Stimulated activated naive B cell treated with anti-CD40 and anti-IgM and Interleukin-4, amounts not matched to agents 10 μg/mL and 1 μg/mL and 100 μg/mL, for 72 hours (primary cell): ENCODE results near the gene RYR2.

Source experiments
- ATAC-seq, 2 donors: fragments of 150-1000 bp; cut with Tn5 transposase; replicated peaks; 2 replicates each; pipeline ENCODE4 v1.10.0; 2021; ENCODE audit warnings: moderate library complexity in 1 of 2
- DNase-seq: peaks from one replicate; pipeline ENCODE4 v3.0.0; 2021
- H3K27ac Mint-ChIP-seq: one replicate; pipeline ENCODE4 v1.8.0; 2022; ENCODE audit warnings: mild to moderate bottlenecking, mixed read lengths
- H3K27me3 Mint-ChIP-seq, 2 donors: one replicate each; pipeline ENCODE4 v1.8.0; 2022; ENCODE audit warnings: mixed read lengths in 2 of 2
- H3K36me3 Mint-ChIP-seq, 2 donors: one replicate each; pipeline ENCODE4 v1.8.0; 2022; ENCODE audit warnings: mixed read lengths in 2 of 2, mild to moderate bottlenecking in 1 of 2
- H3K4me1 Mint-ChIP-seq, 2 donors: one replicate each; pipeline ENCODE4 v1.8.0; 2022; ENCODE audit warnings: mixed read lengths in 2 of 2, mild to moderate bottlenecking in 1 of 2
- H3K4me3 Mint-ChIP-seq, 2 donors: one replicate each; pipeline ENCODE4 v1.8.0; 2022; ENCODE audit warnings: mild to moderate bottlenecking in 2 of 2, mixed read lengths in 2 of 2, moderate library complexity in 1 of 2
- H3K9me3 Mint-ChIP-seq, 2 donors: one replicate each; pipeline ENCODE4 v1.8.0; 2022; ENCODE audit warnings: mixed read lengths in 2 of 2, mild to moderate bottlenecking in 1 of 2

The RYR2 gene

DNA sequence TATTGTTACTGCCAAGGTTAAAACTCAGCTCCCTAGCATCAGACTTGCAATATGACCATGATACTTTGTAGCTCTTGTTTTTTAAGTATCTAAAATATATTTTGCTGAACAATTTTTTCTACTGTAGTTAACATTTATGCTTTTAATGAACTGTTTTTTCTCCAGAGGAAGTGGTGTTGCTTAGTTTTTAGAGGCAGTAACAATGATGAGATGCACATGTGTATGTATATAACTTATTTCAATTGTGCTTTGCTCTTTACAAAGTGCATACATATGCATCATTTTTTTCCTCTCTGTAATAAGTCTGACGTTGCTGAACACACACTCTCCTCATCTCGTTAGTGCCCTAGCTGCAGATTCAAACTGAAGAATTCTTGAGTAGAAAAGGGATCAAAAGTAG is 430.0 kb downstream of the RYR2 start:
- Mint-ChIP-seq H3K4me3 (no peak overlapping the region), H3K36me3 (no peaks in the 10 kb centered on the region), H3K27ac (no peak overlapping the region)

DNA sequence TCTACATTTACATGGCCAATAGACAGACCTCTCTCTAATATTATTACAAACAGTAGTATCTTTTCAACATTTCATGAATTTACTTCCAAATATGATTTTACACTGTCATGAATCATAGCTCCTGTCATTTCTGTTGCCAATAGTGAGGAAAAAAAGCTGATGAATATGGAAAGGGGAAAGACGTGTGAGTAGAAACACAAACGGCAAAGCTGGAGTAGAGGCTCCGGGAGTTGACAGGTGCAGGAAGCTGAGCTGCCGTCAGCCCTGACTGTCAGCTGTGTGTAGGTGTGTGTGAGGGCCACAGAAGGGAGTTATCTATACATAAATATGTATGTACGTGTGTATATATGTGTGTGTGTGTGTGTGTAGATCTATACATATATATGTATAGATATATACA is 431.9 kb downstream of the RYR2 start:
- no peaks in the 10 kb centered on the region for H3K27me3 Mint-ChIP-seq
- H3K4me1 Mint-ChIP-seq, result no peaks in the 10 kb centered on the region
- H3K27ac Mint-ChIP-seq, result no peak overlapping the region
- H3K4me3 Mint-ChIP-seq, result no peak overlapping the region
- no peaks in the 10 kb centered on the region for H3K36me3 Mint-ChIP-seq
- DNase-seq, result no peak
- ATAC-seq, result no peak
- peaks cover 0 to 3% of the 10 kb centered on the region in 2 donors for H3K9me3 Mint-ChIP-seq

More for the DNA sequence above, 430.0 kb downstream of the RYR2 start:
- ATAC-seq, result no peak
- DNase-seq, result no peak
- peaks cover 0 to 2% of the 10 kb centered on the region in 2 donors for H3K9me3 Mint-ChIP-seq
- H3K4me1 Mint-ChIP-seq, result no peaks in the 10 kb centered on the region
- no peaks in the 10 kb centered on the region for H3K27me3 Mint-ChIP-seq

DNA sequence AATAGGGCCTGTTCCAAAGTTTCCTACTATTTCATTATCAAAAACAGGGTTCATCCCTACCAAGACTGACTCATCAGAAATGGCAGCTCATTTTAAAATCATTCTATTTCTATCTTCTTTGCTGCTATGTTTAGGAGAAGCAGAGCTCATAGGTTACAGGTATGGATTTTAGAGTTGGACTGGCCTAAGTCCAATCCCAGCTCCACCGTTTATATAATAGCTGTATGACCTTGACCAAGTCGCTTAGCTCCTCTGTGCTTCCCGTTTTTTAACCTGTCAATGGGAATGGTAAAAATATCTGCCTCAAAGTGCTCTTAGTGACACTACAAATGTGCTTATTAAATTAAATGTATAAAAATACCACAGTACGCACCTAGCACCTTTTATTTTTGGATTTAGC is 436.1 kb downstream of the RYR2 start:
- Mint-ChIP-seq H3K4me1 (no peaks in the 10 kb centered on the region), H3K27me3 (no peaks in the 10 kb centered on the region), H3K36me3 (no peaks in the 10 kb centered on the region), H3K27ac (no peak overlapping the region), H3K9me3 (peaks cover 0 to 4% of the 10 kb centered on the region in 2 donors), H3K4me3 (no peak overlapping the region)
- DNase-seq (no peak), ATAC-seq (no peak)

DNA sequence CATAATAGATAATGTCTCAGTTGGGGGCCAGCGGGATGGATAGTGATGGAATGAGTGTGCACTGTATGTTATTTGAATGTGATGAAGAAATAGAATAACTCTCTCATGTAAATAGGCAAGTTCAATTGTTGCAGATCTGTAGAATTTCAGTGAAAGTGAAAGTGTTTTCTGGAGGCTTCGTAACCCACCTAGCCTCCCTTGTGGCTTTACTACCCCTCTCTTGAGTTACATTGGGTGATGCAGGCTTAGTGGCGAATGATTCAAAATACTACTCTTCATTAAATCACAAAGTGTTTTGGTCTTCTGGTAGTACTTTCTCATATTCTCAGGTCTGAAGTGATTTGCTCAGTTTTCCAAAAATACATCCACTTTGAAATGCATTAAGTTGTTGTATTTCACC is 436.9 kb downstream of the RYR2 start:
- H3K4me1 Mint-ChIP-seq, result no peaks in the 10 kb centered on the region
- H3K27ac Mint-ChIP-seq, result no peak overlapping the region
- DNase-seq (no peak), ATAC-seq (no peak)
- H3K4me3 Mint-ChIP-seq, result no peak overlapping the region
- H3K27me3 Mint-ChIP-seq, result no peaks in the 10 kb centered on the region
- peaks cover 0 to 4% of the 10 kb centered on the region in 2 donors for H3K9me3 Mint-ChIP-seq
- no peaks in the 10 kb centered on the region for H3K36me3 Mint-ChIP-seq

DNA sequence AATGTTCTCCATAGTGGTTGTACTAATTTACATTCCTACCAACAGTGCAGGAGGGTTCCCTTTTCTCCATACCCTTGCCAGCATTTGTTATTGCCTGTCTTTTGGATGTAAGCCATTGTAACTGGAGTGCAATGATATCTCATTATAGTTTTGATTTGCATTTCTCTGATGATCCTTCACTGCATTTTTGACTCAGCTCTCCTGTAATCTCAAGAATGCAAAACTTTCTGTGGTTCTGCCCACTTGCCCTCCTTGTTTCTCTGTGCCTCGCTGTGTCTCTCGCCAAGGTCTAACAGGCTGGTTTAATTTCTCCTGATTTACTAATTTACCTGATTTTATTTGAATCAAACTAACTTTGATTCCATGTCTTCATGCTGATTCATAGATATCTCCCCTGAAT is 440.8 kb downstream of the RYR2 start:
- H3K9me3 Mint-ChIP-seq, result peaks cover 0 to 4% of the 10 kb centered on the region in 2 donors
- H3K27me3 Mint-ChIP-seq, result no peaks in the 10 kb centered on the region
- H3K4me3 Mint-ChIP-seq, result no peak overlapping the region
- ATAC-seq, result no peak
- no peaks in the 10 kb centered on the region for H3K4me1 Mint-ChIP-seq
- H3K36me3 Mint-ChIP-seq, result no peaks in the 10 kb centered on the region
- DNase-seq, result no peak
- no peak overlapping the region for H3K27ac Mint-ChIP-seq

DNA sequence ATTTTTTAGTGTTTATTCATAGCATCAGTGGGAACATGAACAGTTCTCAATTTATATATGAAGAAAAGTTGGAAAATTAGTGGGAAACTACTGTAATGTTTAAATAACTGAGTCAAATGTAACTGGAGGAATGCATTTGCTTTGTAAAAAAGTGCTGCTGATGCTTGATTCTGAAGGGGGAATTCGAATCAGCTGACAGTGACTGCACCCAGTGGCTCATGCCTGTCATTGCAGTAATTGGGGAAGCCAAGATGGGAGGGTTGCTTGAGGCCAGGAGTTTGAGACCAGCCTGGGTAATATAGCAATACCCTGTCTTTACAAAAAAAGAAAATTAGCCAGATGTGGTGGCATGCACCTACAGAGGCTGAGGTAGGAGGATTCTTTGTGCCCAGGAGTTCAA is 450.4 kb downstream of the RYR2 start:
- DNase-seq, result no peak

DNA sequence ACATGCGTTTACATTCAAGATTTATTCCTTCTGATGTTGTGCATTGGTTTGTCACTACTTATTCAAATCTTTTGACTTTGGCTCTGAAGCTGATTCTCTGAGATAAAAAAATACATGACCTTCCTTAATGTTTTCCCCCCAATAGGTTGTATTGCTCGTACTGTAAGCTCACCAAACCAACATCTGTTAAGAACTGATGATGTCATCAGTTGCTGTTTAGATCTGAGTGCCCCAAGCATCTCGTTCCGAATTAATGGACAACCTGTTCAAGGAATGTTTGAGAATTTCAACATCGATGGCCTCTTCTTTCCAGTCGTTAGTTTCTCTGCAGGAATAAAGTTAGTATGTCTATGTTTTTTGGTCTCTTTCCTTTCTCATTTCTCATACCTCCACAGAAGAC is 458.6 kb downstream of the RYR2 start:
- H3K27ac Mint-ChIP-seq, result no peak overlapping the region
- ATAC-seq, result no peak
- peaks cover 0 to 2% of the 10 kb centered on the region in 2 donors for H3K9me3 Mint-ChIP-seq
- no peaks in the 10 kb centered on the region for H3K27me3 Mint-ChIP-seq
- H3K4me1 Mint-ChIP-seq, result no peaks in the 10 kb centered on the region
- no peak overlapping the region for H3K4me3 Mint-ChIP-seq
- DNase-seq, result no peak
- no peaks in the 10 kb centered on the region for H3K36me3 Mint-ChIP-seq

More for the DNA sequence above, 450.4 kb downstream of the RYR2 start:
- H3K9me3 Mint-ChIP-seq, result peaks cover 0 to 2% of the 10 kb centered on the region in 2 donors
- no peak overlapping the region for H3K27ac Mint-ChIP-seq
- no peaks in the 10 kb centered on the region for H3K4me1 Mint-ChIP-seq
- H3K27me3 Mint-ChIP-seq, result peaks cover 0 to 4% of the 10 kb centered on the region in 2 donors
- no peak overlapping the region for H3K4me3 Mint-ChIP-seq
- H3K36me3 Mint-ChIP-seq, result no peaks in the 10 kb centered on the region
- no peak for ATAC-seq

DNA sequence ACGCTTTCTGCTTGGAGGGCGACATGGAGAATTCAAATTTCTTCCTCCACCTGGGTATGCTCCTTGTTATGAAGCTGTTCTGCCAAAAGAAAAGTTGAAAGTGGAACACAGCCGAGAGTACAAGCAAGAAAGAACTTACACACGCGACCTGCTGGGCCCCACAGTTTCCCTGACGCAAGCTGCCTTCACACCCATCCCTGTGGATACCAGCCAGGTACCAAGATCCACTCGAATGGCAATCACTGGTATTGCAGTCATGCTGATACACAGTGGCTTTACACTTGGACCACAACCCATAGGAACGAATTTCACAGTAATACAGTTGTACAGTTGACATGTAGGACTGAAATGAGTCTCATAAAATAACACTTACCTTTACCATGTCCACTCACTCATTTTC is 461.3 kb downstream of the RYR2 start:
- Mint-ChIP-seq H3K27ac (no peak overlapping the region), H3K9me3 (peaks cover 0 to 4% of the 10 kb centered on the region in 2 donors), H3K4me3 (no peak overlapping the region)

DNA sequence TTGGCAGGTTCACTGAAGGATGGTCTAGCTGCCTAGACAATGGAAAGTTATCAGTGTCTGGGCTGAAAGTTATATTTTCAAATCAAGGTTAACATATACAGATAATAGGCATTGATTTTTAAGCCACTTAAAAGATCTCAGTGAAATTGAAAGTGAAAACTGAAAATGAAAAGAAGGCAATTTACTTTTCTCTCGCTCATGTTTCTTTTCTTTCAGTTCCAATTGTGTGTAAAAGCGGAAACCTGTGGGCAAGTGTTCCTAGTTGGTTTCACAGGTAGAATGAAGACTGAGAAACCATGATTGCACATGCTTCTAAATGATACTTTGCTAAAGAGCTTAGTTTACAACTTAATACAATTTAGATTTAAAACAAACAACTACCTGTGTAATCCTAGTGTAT is 465.0 kb downstream of the RYR2 start:
- Mint-ChIP-seq H3K4me3 (no peak overlapping the region), H3K4me1 (no peaks in the 10 kb centered on the region), H3K27ac (no peak overlapping the region), H3K36me3 (no peaks in the 10 kb centered on the region), H3K9me3 (peaks cover 0 to 4% of the 10 kb centered on the region in 2 donors), H3K27me3 (no peaks in the 10 kb centered on the region)
- ATAC-seq, result no peak
- DNase-seq, result no peak

More for the DNA sequence above, 461.3 kb downstream of the RYR2 start:
- DNase-seq (no peak), ATAC-seq (no peak)
- H3K36me3 Mint-ChIP-seq, result no peaks in the 10 kb centered on the region
- no peaks in the 10 kb centered on the region for H3K4me1 Mint-ChIP-seq
- H3K27me3 Mint-ChIP-seq, result no peaks in the 10 kb centered on the region

DNA sequence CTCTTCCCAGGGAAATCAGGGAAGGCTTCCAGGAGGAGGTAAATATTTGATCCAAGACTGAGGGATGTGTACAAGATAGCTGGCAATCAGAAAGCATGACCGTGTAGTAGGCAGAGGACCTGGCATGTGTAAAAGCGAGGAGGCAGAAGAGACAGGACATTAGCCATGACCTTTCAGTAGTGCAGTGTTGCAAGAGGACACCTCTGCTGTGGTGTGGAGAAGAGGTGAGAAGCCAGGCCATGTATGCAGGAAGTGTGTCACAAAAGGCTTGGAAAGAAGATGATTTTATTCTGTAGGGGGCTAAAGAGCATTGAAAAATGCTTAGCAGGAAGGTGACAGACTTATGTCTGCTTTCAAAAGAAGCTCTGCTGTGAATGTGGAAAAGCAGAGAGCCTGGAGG is 467.8 kb downstream of the RYR2 start:
- DNase-seq (no peak), ATAC-seq (no peak)
- Mint-ChIP-seq H3K27me3 (no peaks in the 10 kb centered on the region), H3K27ac (no peak overlapping the region), H3K4me3 (no peak overlapping the region), H3K9me3 (peaks cover 0 to 2% of the 10 kb centered on the region in 2 donors), H3K36me3 (no peaks in the 10 kb centered on the region), H3K4me1 (no peaks in the 10 kb centered on the region)

DNA sequence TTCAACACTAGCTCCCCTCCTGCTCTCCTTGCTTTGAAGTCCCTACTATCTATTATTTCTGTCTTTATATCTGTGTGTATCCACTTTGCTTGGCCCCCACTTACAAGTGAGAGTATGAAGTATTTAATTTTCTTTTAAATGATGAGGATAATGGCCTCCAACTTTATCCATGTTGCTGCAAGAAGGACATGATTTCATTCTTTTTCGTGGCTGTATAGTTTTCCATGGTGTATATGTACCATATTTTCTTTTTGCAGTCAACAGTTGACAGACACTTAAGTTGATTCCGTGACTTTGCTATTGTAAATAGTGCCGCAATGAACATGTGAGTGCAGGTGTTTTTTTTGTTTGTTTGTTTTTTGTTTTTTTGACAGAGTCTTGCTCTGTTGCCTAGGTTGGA is 483.1 kb downstream of the RYR2 start:
- no peak overlapping the region for H3K4me3 Mint-ChIP-seq
- H3K9me3 Mint-ChIP-seq, result peaks cover 2 to 6% of the 10 kb centered on the region in 2 donors
- ATAC-seq (no peak), DNase-seq (no peak)
- no peaks in the 10 kb centered on the region for H3K4me1 Mint-ChIP-seq
- no peaks in the 10 kb centered on the region for H3K27me3 Mint-ChIP-seq
- no peak overlapping the region for H3K27ac Mint-ChIP-seq
- H3K36me3 Mint-ChIP-seq, result no peaks in the 10 kb centered on the region

DNA sequence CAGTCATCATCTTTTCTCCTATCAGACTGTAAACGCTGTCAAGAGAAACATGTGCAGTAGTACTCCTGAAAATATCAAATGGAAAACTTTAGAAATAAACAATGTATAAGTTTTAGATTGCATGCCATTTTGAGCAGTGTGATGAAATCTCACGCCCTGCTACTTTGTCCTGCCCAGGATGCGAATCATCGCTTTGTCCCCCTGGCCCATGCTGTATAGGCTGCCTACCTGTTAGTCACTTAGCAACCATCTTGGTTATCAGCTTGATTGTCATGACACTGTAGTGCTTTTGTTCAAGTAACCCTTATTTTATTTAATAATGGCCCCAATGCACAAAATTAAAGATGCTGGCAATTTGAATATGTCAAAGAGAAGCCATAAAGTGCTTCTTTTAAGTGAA is 485.8 kb downstream of the RYR2 start:
- no peaks in the 10 kb centered on the region for H3K4me1 Mint-ChIP-seq
- H3K36me3 Mint-ChIP-seq, result no peaks in the 10 kb centered on the region
- no peak for ATAC-seq
- no peak for DNase-seq
- H3K27me3 Mint-ChIP-seq, result no peaks in the 10 kb centered on the region
- H3K4me3 Mint-ChIP-seq, result no peak overlapping the region
- no peak overlapping the region for H3K27ac Mint-ChIP-seq
- peaks cover 2 to 6% of the 10 kb centered on the region in 2 donors for H3K9me3 Mint-ChIP-seq

DNA sequence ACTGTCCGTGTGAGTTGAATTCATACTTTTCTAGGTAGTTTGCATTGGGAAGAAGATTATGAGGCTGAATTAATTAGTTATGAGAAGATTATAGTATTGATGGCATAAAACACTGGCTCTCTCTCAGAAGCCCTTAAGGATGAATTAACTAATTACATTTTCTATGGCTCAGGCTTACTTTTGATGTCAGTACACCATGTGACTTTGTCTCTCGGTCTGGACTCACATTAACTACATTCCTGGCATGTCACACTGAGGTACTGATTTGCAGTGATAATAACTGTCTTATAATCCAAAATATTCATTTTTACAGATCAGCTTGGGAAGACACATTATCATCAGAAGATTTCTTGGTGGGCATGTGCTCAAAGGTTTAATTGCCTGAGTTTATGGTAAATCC is 486.6 kb downstream of the RYR2 start:
- Mint-ChIP-seq H3K9me3 (peaks cover 2 to 6% of the 10 kb centered on the region in 2 donors), H3K27ac (no peak overlapping the region), H3K4me1 (no peaks in the 10 kb centered on the region), H3K4me3 (no peak overlapping the region), H3K36me3 (no peaks in the 10 kb centered on the region), H3K27me3 (no peaks in the 10 kb centered on the region)
- DNase-seq (no peak), ATAC-seq (no peak)

DNA sequence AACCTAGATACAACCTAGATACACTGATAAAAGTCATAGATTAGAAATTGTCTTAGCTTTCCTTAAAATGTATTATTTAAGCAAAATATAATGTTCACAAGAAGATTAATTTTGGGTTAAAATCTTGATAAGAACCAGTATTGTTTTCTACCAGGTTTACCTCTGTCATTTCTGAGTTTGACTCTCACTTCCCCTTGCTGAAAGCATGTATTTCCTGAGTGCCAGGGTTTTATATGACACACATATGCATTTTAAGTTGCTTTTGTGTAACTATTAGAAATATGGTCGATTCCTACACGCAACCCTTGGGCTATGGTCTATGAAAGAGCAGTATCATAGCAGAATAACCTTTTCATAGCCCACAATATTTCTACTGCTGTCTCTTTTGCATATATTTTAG is 497.1 kb downstream of the RYR2 start:
- Mint-ChIP-seq H3K27me3 (no peaks in the 10 kb centered on the region), H3K27ac (no peak overlapping the region), H3K36me3 (no peaks in the 10 kb centered on the region), H3K4me1 (no peaks in the 10 kb centered on the region), H3K4me3 (no peak overlapping the region), H3K9me3 (no peaks in the 10 kb centered on the region)
- ATAC-seq (peak in 1 of 2 donors; percentile 27), DNase-seq (no peak)

DNA sequence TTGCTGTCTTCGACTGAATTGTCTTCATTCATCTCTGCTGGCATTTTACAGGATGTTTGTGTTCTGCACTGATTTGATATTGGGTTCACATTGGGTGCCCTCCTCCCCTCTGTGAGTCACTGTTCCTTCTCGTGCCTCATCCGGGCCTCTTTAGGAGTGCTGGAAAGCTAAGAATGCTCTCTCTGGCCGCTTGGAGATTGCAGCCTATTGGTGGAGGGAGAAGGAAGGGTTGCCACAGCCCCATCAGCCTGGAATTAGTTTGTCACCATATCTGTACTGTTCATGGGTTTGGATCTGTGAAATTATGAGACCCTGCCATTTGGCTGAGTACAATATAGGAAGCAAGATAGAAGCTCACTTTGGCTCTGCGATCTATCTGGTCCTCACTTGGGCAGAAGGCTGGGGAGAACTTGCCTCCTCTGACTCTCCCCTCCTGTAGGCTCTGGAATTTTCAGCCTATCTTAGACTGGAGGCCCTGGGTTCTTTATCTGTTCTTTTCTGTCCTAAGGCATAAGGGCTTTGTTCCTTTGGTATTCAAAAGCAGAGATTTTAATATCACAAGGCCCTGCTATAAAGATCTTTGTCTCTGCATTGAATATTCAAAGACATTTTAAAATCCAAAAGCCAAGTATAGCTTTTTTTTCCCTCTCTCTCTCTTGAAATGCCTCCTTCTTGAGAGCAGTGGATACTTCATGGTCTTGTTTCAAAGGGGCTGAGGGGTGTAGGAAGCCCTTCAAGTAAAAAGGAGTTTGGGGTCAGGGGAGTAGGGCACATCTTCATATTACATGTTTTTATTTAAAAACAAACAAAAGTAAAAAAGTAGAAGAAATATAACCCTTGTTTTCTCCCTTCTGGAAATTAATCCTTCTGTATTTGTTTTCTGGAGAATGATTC is 500.8 kb downstream of the RYR2 start:
- no peaks in the 10 kb centered on the region for H3K9me3 Mint-ChIP-seq
- H3K27me3 Mint-ChIP-seq, result no peaks in the 10 kb centered on the region
- ATAC-seq (no peak), DNase-seq (no peak)
- no peaks in the 10 kb centered on the region for H3K4me1 Mint-ChIP-seq
- H3K36me3 Mint-ChIP-seq, result no peaks in the 10 kb centered on the region
- no peak overlapping the region for H3K4me3 Mint-ChIP-seq
- no peak overlapping the region for H3K27ac Mint-ChIP-seq
